ENCODE data around the gene AFG3L2. TPM values are rescaled to one million over a fixed set of nuclear protein-coding genes. Genes with fewer than 3 reads are reported as not detected.
A peak's percentile ranks its signal among the peaks of the same experiment; 100 is the strongest.

The AFG3L2 gene
- total and polyA plus RNA-seq, 2 of the 13 experiments (the other 11 are each of a cell fraction or from before 2014, with no cell fraction given) = 28.6 to 86.9 TPM

GRCh38 chr18:12287684-12288402, 89.2 kb downstream of the AFG3L2 start (continued):
- TF ChIP-seq HNRNPLL (IDR thresholded peaks at IDR 0.05; ENCODE audit: low read depth, low read length, poor library complexity, severe bottlenecking) = peak; percentile 5
- TF ChIP-seq CTCF (CRISPR knock-in tag; IDR thresholded peaks at IDR 0.05) = peak; percentile 20; the same call in 1 of the 2 replicates
- TF ChIP-seq AKAP8 (CRISPR knock-in tag; IDR thresholded peaks at IDR 0.05) = no peak
- 0 out of 2 replicates have a peak, but pooled peaks have one; percentile 24 for TF ChIP-seq ARNTL (CRISPR knock-in tag; IDR thresholded peaks at IDR 0.05)
- 0 out of 2 replicates have a peak, but pooled peaks have one; percentile 38 for TF ChIP-seq ZNF446 (CRISPR knock-in tag; IDR thresholded peaks at IDR 0.05)
- peak; percentile 7; the same call in 1 of the 2 replicates for TF ChIP-seq PATZ1 (CRISPR knock-in tag; IDR thresholded peaks at IDR 0.05)
- 0 out of 2 replicates have a peak, but pooled peaks have one; percentile 4 for TF ChIP-seq GABPB1 (CRISPR knock-in tag; IDR thresholded peaks at IDR 0.05)
- peak; percentile 31; the same call in 1 of the 2 replicates for TF ChIP-seq SAP130 (CRISPR knock-in tag; IDR thresholded peaks at IDR 0.05; ENCODE audit: low read depth)

Data from HepG2 (cell line).